ENCODE data around the gene OBP2A. TPM values are rescaled to one million over a fixed set of nuclear protein-coding genes. Genes with fewer than 3 reads are reported as not detected.

The OBP2A gene
- total RNA-seq, 1 donor from 2014 or later, result not detected

- intact Hi-C loops (cut with DNase I), result no loop called here
- no peaks in the 10 kb centered on the region for H3K9me3 ChIP-seq
- peaks cover 15% of the 10 kb centered on the region for H3K4me1 ChIP-seq
- TF ChIP-seq, protein P1, sequence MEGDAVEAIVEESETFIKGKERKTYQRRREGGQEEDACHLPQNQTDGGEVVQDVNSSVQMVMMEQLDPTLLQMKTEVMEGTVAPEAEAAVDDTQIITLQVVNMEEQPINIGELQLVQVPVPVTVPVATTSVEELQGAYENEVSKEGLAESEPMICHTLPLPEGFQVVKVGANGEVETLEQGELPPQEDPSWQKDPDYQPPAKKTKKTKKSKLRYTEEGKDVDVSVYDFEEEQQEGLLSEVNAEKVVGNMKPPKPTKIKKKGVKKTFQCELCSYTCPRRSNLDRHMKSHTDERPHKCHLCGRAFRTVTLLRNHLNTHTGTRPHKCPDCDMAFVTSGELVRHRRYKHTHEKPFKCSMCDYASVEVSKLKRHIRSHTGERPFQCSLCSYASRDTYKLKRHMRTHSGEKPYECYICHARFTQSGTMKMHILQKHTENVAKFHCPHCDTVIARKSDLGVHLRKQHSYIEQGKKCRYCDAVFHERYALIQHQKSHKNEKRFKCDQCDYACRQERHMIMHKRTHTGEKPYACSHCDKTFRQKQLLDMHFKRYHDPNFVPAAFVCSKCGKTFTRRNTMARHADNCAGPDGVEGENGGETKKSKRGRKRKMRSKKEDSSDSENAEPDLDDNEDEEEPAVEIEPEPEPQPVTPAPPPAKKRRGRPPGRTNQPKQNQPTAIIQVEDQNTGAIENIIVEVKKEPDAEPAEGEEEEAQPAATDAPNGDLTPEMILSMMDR (IDR thresholded peaks at IDR 0.05), result peak; percentile 71
- no peak overlapping the region for H3K27ac ChIP-seq
- peaks cover 35% of the 10 kb centered on the region for H3K36me3 ChIP-seq
- peak; percentile 72 for DNase-seq
- ATAC-seq, result no peak
- no peak overlapping the region for H3K4me3 ChIP-seq
- H3K27me3 ChIP-seq (ENCODE audit: low read depth), result no peaks in the 10 kb centered on the region
These were observed 41.4 kb upstream of the OBP2A start for GRCh38 chr9:135504262-135505243.

DNA sequence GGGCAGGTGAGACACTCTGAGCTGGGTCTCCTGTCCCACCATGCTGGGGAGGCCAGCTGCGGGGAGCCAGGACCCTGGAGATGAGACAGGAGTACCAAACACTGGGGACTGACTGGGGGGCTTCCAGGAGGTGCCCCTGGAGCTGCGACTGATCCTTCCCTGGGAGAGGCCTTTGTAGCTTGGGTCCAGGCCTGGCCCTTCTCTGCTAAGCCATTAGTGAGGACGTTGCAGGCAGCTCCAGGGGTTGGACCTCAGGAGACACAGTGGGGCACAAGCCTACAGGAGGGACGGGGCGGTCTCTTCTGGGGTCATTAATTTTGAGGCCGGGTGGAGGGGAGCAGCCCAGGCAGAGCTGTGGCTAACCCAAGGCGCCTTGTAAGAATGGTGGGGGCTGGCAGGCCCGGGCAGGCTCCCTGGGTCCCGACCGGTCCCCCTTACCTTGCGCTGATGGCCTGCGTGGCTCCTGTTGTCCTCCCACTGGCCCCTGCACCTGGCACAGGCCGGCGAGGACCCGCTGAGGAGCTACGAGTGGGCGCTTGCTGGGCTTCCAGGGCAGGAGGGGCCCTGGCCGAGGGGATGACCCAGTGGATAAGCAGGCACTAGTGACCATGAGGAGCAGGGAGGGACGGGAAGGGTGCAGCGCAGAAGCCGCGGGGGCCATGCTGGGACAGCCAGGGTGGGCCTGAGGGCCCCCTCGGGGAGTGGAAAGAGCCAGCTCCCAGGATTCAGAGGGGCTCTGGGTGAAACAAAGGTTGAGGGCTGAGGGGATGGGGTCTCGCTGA lies 40.3 kb upstream of the OBP2A start:
- intact Hi-C loops (cut with DNase I), result no loop called here
- Histone ChIP-seq H3K27me3 (ENCODE audit: low read depth) (no peaks in the 10 kb centered on the region), H3K36me3 (peaks cover 35% of the 10 kb centered on the region), H3K4me1 (peaks cover 15% of the 10 kb centered on the region), H3K4me3 (no peak overlapping the region), H3K27ac (no peak overlapping the region), H3K9me3 (no peaks in the 10 kb centered on the region)
- ATAC-seq (no peak), DNase-seq (peak; percentile 45)
- TF ChIP-seq, protein P1 (IDR thresholded peaks at IDR 0.05), result no peak

DNA sequence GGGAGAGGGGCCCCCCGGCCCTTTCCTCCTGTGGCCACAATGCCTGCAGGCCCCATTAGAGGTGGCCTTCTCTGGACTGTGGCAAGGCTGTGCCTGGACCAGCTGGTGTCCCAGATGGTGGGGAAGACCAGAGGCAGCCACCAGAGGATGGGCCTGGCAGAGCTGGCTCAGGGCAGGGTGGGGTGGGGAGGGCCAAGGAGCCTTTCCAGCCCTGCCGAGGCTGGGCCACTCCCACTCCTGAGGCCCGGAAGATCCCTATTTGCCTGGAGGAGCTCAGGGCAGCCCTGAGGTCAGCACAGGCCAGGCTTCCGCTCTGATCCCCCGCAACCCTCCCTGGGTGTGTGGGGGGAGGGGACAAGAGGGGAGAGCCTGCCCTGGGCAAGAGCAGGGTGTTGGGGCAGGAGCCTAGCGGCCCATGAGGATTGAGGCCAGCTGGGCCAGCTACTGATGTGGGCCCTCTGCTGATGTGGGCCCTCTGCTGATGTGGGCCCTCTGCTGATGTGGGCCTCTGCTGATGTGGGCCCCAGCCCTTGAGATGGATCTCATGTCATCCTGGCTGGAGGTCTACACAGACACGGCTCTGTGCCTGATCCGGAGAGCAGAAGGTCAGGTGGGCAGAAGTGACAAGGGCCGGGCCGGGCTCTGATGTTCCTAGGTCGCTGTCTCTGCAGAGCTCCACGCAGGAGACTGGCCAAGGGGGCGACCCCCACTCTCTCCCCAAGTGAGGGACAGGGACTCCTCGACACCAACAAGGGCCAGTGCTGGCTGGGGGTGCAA lies 39.4 kb upstream of the OBP2A start:
- H3K27me3 ChIP-seq (ENCODE audit: low read depth), result no peaks in the 10 kb centered on the region
- H3K9me3 ChIP-seq, result no peaks in the 10 kb centered on the region
- no peak overlapping the region for H3K4me3 ChIP-seq
- ATAC-seq, result no peak
- H3K36me3 ChIP-seq, result peaks cover 35% of the 10 kb centered on the region
- H3K27ac ChIP-seq, result no peak overlapping the region
- TF ChIP-seq, protein P1 (IDR thresholded peaks at IDR 0.05), result no peak
- intact Hi-C loops (cut with DNase I), result no loop called here
- peaks cover 11% of the 10 kb centered on the region for H3K4me1 ChIP-seq
- peak; percentile 42 for DNase-seq

DNA sequence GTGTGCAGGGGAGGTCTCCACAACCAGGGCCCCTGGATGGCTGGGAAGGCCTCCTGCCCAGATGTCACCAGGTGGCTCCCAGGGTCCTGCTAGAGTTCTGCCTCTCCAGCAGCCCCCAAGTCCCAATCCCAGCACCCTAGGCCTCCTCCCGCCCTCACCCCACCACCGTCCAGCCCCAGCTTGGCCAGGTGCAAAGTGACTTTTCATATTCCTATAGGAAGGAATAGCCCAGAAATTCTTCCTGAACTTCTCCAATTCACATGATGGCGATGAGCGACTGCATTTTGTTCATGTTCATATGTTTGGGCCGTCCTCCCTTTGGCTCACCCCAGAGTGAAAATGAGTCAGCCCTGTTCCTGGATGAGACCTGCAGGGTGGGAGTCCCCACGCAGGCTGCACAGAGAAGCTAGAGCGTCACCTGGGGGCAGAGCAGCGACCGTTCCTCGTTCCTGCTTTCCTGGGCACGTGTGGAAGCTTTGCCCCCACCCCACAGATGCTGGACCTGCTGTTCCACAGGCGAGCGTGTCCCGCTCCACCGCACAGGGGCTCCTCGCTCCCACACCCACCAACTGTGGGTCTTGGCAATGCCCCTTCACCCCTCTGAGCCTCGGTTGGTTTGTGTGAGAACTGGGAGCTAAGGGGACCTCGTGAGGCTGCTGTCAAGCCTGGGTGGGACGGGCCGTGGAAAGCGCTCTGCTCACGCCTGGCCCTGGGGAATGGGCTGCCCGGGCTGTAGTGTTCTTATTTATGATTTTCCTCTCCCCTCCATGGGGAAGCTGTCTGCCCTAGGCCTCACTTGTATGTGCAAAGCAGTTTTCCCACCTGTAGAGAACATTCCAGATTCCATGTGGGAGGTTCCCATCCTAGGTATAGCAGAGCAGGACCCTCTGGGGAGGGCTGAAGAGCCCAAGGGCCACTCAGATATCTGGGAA lies 38.6 kb upstream of the OBP2A start:
- Histone ChIP-seq H3K36me3 (peaks cover 31% of the 10 kb centered on the region), H3K27me3 (ENCODE audit: low read depth) (no peaks in the 10 kb centered on the region), H3K27ac (no peak overlapping the region), H3K9me3 (no peaks in the 10 kb centered on the region), H3K4me1 (peaks cover 2% of the 10 kb centered on the region), H3K4me3 (no peak overlapping the region)
- TF ChIP-seq, protein P1 (IDR thresholded peaks at IDR 0.05), result no peak
- intact Hi-C loops (cut with DNase I), result no loop called here
- DNase-seq, result peak; percentile 29
- ATAC-seq, result no peak
